Measurements from ENCODE around the gene YBEY. TPM values are rescaled to one million over a fixed set of nuclear protein-coding genes. Genes with fewer than 3 reads are reported as not detected.

The YBEY gene
- total RNA-seq, 1 experiment from 2014 or later: 18.4 TPM

GRCh38 chr21:46320331-46320801 lies 34.2 kb downstream of the YBEY start:
- peaks cover 81% of the 10 kb centered on the region for H3K36me3 ChIP-seq
- H3K27ac ChIP-seq: no peak overlapping the region
- DNase-seq (ENCODE audit: low read depth in 1 of 2, low spot score in 2 of 2): no peak
- H3K9me3 ChIP-seq (replicated peaks): peaks cover 4% of the 10 kb centered on the region; the same call in 1 of the 2 replicates
- peaks cover 24% of the 10 kb centered on the region for H3K4me1 ChIP-seq (replicated peaks)
- no peaks in the 10 kb centered on the region for H3K27me3 ChIP-seq (replicated peaks)
- H3K4me3 ChIP-seq: no peak overlapping the region

DNA sequence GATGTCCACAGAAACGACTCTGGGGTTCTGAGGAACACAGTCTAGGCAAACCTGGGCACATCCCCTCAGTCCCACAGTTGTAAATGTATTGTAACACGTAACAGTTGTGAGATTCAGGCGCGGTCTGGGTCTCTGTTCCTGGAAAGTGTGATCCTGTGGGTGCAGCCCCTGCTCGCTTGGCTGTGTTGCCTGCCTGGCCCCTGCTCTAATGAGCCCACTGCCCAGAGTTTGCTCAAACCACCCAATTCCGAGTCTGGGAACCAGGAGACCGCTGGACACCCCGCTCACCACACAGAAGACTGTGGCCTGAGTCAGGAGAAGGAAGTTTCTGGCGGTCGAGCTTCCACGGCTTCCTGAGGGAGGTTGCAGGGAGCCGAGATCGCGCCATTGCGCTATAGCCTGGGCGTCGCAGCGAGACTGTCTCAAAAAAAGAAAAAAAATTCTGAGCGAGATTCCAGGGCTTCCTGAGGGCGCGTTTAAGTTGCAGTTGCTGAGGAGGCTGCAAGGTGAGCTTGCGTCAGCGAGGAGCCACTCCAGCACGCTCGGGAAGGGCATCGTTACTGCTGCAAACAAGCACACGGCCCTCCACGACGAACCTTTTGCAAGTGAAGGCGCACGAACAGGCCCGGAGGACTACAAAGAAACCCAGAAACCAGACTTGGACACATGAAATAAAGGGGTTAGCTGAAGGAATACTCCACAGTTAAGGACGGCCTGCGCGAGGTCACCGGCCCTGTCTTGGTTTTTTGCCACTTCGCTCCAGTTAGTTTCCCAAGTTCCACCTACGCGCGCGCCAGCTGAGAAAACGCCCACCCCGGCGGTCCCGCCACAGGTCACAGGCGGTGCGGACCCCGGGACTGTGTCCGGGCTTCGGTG lies 36.4 kb downstream of the YBEY start:
- Histone ChIP-seq H3K36me3 (peaks cover 80% of the 10 kb centered on the region), H3K9me3 (replicated peaks) (peaks cover 4% of the 10 kb centered on the region; the same call in 1 of the 2 replicates), H3K27ac (peak overlapping the region; percentile 98), H3K4me1 (replicated peaks) (peaks cover 43% of the 10 kb centered on the region), H3K27me3 (replicated peaks) (no peaks in the 10 kb centered on the region), H3K4me3 (peak overlapping the region; percentile 93)
- DNase-seq (ENCODE audit: low read depth in 1 of 2, low spot score in 2 of 2): peak in 1 of 2 experiments; percentile 38

GRCh38 chr21:46323227-46323709 lies 37.1 kb downstream of the YBEY start:
- Histone ChIP-seq H3K4me3 (peak overlapping the region; percentile 93), H3K4me1 (replicated peaks) (peaks cover 45% of the 10 kb centered on the region), H3K9me3 (replicated peaks) (peaks cover 4% of the 10 kb centered on the region; the same call in 1 of the 2 replicates), H3K36me3 (peaks cover 78% of the 10 kb centered on the region), H3K27ac (peak overlapping the region; percentile 98), H3K27me3 (replicated peaks) (no peaks in the 10 kb centered on the region)
- DNase-seq (ENCODE audit: low read depth in 1 of 2, low spot score in 2 of 2): no peak

GRCh38 chr21:46323710-46324389 lies 37.7 kb downstream of the YBEY start, which contains the start of the genes C21orf58 and PCNT:
TSS of gene C21orf58 (minus strand) at chr21:46323870. CDS start at chr21:46322738, 1,132 bp downstream.
TSS of gene PCNT (plus strand) at chr21:46324156. CDS start at chr21:46324229, 73 bp downstream.
- Histone ChIP-seq H3K27me3 (replicated peaks) (no peaks in the 10 kb centered on the region), H3K4me3 (peak within 1 kb of the TSS; percentile 93), H3K36me3 (peaks cover 77% of the 10 kb centered on the region), H3K9me3 (replicated peaks) (peaks cover 4% of the 10 kb centered on the region; the same call in 1 of the 2 replicates), H3K4me1 (replicated peaks) (peaks cover 45% of the 10 kb centered on the region), H3K27ac (peak within 1 kb of the TSS; percentile 98)
- DNase-seq (ENCODE audit: low read depth in 1 of 2, low spot score in 2 of 2): peak; percentile 96 to 99

GRCh38 chr21:46324390-46325072 lies 38.4 kb downstream of the YBEY start:
- Histone ChIP-seq H3K9me3 (replicated peaks) (peaks cover 4% of the 10 kb centered on the region; the same call in 1 of the 2 replicates), H3K27me3 (replicated peaks) (no peaks in the 10 kb centered on the region), H3K36me3 (peaks cover 77% of the 10 kb centered on the region), H3K27ac (peak overlapping the region; percentile 98), H3K4me1 (replicated peaks) (peaks cover 45% of the 10 kb centered on the region), H3K4me3 (peak overlapping the region; percentile 93)
- DNase-seq (ENCODE audit: low read depth in 1 of 2, low spot score in 2 of 2): peak; percentile 85 to 93

DNA sequence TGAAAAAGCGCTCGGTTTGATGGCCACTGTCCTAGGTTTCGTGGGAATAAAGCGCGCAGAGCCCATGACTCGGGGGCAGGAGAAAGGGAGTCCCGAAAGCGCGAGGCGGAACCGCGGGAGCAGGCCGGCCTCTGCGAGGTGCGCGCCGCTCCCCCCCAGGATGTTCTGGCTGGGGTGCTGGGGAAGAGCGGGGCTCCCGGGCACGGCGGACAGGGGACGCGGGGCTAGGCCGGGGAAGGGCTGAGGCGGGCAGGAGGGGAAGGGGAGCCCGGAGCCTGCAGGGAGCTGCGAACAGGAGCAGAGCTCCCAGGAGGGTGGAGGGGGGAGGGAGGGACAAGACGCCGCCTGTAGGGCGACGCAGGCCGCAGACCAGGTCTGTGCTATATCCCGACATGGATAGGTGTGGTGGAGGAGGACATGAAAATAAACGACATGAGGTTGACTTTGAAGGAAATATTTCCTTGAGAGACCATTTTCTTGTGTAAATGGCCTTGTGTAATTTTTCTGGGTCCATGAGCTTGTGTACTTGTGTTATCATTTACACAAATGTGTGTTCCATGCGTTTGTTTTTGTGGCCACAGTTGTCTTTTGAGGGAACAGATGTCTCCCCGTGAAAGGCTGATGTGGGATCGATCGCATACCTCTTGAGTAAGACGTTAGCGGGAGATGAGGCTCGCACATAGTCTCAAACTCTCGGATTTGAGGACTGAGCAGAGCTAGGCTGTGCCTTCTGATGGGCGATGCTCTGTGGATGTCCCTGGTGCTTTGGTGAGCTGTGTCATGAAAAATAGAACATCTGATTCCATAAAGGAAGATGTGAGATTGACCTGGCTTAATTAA lies 39.2 kb downstream of the YBEY start:
- peak overlapping the region; percentile 93 for H3K4me3 ChIP-seq
- no peaks in the 10 kb centered on the region for H3K27me3 ChIP-seq (replicated peaks)
- DNase-seq (ENCODE audit: low read depth in 1 of 2, low spot score in 2 of 2): peak; percentile 40 to 67
- H3K9me3 ChIP-seq (replicated peaks): peaks cover 4% of the 10 kb centered on the region; the same call in 1 of the 2 replicates
- H3K27ac ChIP-seq: peak overlapping the region; percentile 75
- peaks cover 45% of the 10 kb centered on the region for H3K4me1 ChIP-seq (replicated peaks)
- H3K36me3 ChIP-seq: peaks cover 82% of the 10 kb centered on the region

GRCh38 chr21:46326110-46326703 lies 40.1 kb downstream of the YBEY start:
- Histone ChIP-seq H3K27me3 (replicated peaks) (no peaks in the 10 kb centered on the region), H3K9me3 (replicated peaks) (peaks cover 4% of the 10 kb centered on the region; the same call in 1 of the 2 replicates), H3K36me3 (peaks cover 84% of the 10 kb centered on the region), H3K27ac (no peak overlapping the region), H3K4me3 (peak overlapping the region; percentile 93), H3K4me1 (replicated peaks) (peaks cover 44% of the 10 kb centered on the region)
- DNase-seq (ENCODE audit: low read depth in 1 of 2, low spot score in 2 of 2): no peak

DNA sequence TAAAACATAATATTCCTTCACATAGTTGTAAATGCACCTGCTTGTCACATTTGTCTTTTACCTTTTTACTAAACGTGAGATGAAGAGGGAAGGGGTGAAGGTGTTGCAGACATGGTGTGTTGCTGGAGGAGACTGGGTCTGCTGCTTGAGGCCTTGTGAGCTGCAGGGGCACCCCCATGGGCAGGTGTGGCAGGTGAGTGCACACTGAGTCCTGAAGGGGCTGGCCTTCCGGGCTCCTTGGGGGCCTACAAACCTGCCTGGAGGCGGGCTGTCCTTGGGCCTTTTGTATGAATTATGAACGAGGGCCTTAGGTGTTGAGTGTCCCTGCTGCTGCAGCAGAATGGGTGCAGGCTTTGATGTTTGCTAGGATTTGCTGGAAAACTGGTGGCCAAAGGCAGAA lies 41.6 kb downstream of the YBEY start:
- no peak for DNase-seq (ENCODE audit: low read depth in 1 of 2, low spot score in 2 of 2)
- H3K9me3 ChIP-seq (replicated peaks): peaks cover 4% of the 10 kb centered on the region; the same call in 1 of the 2 replicates
- no peaks in the 10 kb centered on the region for H3K27me3 ChIP-seq (replicated peaks)
- peaks cover 40% of the 10 kb centered on the region for H3K4me1 ChIP-seq (replicated peaks)
- peaks cover 83% of the 10 kb centered on the region for H3K36me3 ChIP-seq
- no peak overlapping the region for H3K4me3 ChIP-seq
- no peak overlapping the region for H3K27ac ChIP-seq

GRCh38 chr21:46328151-46328550 lies 42.0 kb downstream of the YBEY start:
- no peak for DNase-seq (ENCODE audit: low read depth in 1 of 2, low spot score in 2 of 2)
- no peaks in the 10 kb centered on the region for H3K27me3 ChIP-seq (replicated peaks)
- H3K4me1 ChIP-seq (replicated peaks): peaks cover 40% of the 10 kb centered on the region
- H3K4me3 ChIP-seq: no peak overlapping the region
- peaks cover 4% of the 10 kb centered on the region; the same call in 1 of the 2 replicates for H3K9me3 ChIP-seq (replicated peaks)
- H3K36me3 ChIP-seq: peaks cover 82% of the 10 kb centered on the region
- H3K27ac ChIP-seq: no peak overlapping the region

- no peak for DNase-seq (ENCODE audit: low read depth in 1 of 2, low spot score in 2 of 2)
- H3K27ac ChIP-seq: no peak overlapping the region
- peaks cover 85% of the 10 kb centered on the region for H3K36me3 ChIP-seq
- peaks cover 1% of the 10 kb centered on the region; the same call in 1 of the 2 replicates for H3K9me3 ChIP-seq (replicated peaks)
- peaks cover 55% of the 10 kb centered on the region for H3K4me1 ChIP-seq (replicated peaks)
- H3K27me3 ChIP-seq (replicated peaks): no peaks in the 10 kb centered on the region
- H3K4me3 ChIP-seq: no peak overlapping the region
These were observed 43.7 kb downstream of the YBEY start for GRCh38 chr21:46329796-46330195.

DNA sequence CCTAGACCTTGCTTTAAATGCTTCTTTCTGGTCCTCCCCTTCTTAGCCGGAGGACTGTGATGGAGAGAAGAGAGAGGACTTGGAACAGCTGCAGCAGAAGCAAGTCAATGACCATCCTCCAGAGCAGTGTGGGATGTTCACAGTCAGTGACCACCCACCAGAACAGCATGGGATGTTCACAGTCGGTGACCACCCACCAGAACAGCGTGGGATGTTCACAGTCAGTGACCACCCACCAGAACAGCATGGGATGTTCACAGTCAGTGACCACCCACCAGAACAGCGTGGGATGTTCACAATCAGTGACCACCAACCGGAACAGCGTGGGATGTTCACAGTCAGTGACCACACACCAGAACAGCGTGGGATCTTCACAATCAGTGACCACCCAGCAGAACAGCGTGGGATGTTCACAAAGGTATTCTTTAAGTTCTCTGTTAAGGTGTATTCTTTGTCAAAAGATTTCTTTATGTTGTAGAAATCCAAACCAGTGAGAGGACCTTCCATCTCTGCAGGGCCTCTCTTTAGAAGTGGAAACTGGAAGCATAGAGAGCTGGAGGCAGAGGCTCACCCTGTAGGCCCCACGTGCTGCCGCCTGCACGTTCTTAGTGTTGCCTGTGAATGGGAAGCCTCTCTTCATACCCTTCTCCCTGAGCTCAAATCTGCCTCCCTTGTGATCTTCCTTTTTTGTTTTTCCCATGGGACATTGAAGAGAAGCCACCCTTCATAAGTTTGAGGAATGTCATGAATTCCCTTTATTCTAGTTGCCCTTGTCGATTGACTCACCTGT lies 48.4 kb downstream of the YBEY start:
- peak; percentile 82 to 83 for DNase-seq (ENCODE audit: low read depth in 1 of 2, low spot score in 2 of 2)
- Histone ChIP-seq H3K4me1 (replicated peaks) (peaks cover 66% of the 10 kb centered on the region), H3K27ac (peak overlapping the region; percentile 70), H3K36me3 (peaks cover 93% of the 10 kb centered on the region), H3K4me3 (no peak overlapping the region), H3K27me3 (replicated peaks) (no peaks in the 10 kb centered on the region), H3K9me3 (replicated peaks) (no peaks in the 10 kb centered on the region)
